GM23248 (cell line): Measurements from ENCODE around the gene TEX26.

ENCODE experiments used
- EZH2 ChIP-seq: fragments of 200-600 bp; sonication (generic); IDR thresholded peaks from 2 replicates; pipeline ENCODE4 v1.6.1; 2018; ENCODE audit warnings: antibody characterized with exemption, mild to moderate bottlenecking; ENCODE audit not compliant: insufficient read depth, poor library complexity, severe bottlenecking
- EZH2phosphoT487 ChIP-seq: fragments of 200-600 bp; sonication (generic); IDR thresholded peaks from 2 replicates; pipeline ENCODE4 v1.6.1; 2018; ENCODE audit warnings: antibody characterized with exemption, moderate library complexity, mild to moderate bottlenecking, low read depth; ENCODE audit not compliant: insufficient read depth

DNA sequence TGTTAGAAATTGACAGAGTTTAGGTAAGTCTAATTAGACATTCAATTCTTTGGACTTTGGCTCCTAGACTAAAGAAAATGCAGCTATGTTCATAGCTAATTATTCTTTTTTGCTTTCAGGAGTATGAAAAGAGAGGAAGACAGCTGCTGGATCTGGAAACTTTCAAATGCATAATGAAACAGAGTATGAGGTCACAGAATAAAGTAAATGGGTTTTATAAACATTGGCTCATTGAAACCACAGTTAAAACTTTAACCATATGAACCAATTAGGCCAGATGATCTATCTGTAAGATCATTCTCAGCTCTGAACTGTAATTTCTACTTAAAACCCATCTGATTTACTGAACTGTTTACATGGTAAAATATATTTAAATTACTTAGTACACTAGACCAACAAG lies 82.7 kb downstream of the TEX26 start:
- TF ChIP-seq EZH2phosphoT487: no peak
- no peak for TF ChIP-seq EZH2
